SK-N-MC (cell line): Measurements from ENCODE around the gene IL31.
A peak's percentile ranks its signal among the peaks of the same experiment; 100 is the strongest.
"Not testable (repeated sequence)": the region's sequence is repeated elsewhere in the genome, so short reads cannot be mapped to it uniquely, and the experiment has no call there.

Experiments
- DNase-seq: peaks from one replicate; pipeline ENCODE4 v3.0.0-alpha.2; 2011; ENCODE audit warnings: low read depth, low spot score
- H3K27ac ChIP-seq: fragments of 200-600 bp; sonication (generic); 2 replicates; pipeline ENCODE4 v1.5.1; 2016; ENCODE audit warnings: mixed run types
- H3K36me3 ChIP-seq: fragments of 200-600 bp; sonication (generic); 2 replicates; pipeline ENCODE4 v1.6.1; 2017; ENCODE audit warnings: antibody characterized with exemption, low read length, mixed read lengths; ENCODE audit not compliant: insufficient read depth
- H3K4me3 ChIP-seq: fragments of 200-600 bp; sonication (generic); 2 replicates; pipeline ENCODE4 v1.5.1; 2016
- H3K9ac ChIP-seq: fragments of 200-600 bp; sonication (generic); 2 replicates; pipeline ENCODE4 v1.8.0; 2017; ENCODE audit warnings: mixed run types, mixed read lengths; ENCODE audit not compliant: insufficient read length
- H3K9me3 ChIP-seq: fragments of 200-600 bp; sonication (generic); 2 replicates; pipeline ENCODE4 v1.6.1; 2017; ENCODE audit warnings: low read depth, mild to moderate bottlenecking, antibody characterized with exemption, low read length, moderate library complexity, mixed read lengths
- EZH2 ChIP-seq: fragments of 200-600 bp; sonication (generic); IDR thresholded peaks from one replicate; pipeline ENCODE4 v1.6.1; 2017; ENCODE audit warnings: antibody characterized with exemption
- FOXP2 ChIP-seq: optimal IDR thresholded peaks from 2 replicates; pipeline ENCODE3; 2011; ENCODE audit warnings: mild to moderate bottlenecking, moderate library complexity; ENCODE audit not compliant: insufficient read depth; ENCODE audit errors: extremely low read length, control extremely low read depth
- POLR2AphosphoS5 ChIP-seq: IDR thresholded peaks from 2 replicates; pipeline ENCODE4 v1.6.1; 2012; ENCODE audit warnings: mild to moderate bottlenecking, low read depth, low read length, borderline replicate concordance

IL31 gene

GRCh38 chr12:122205053-122205925 is 31.3 kb upstream of the IL31 start:
- no peak overlapping the region for H3K9ac ChIP-seq
- no peak for TF ChIP-seq FOXP2
- TF ChIP-seq POLR2AphosphoS5: 0 out of 2 replicates have a peak, but pooled peaks have one; percentile 3
- peaks cover 29% of the 10 kb centered on the region; the same call in 1 of the 2 replicates for H3K36me3 ChIP-seq
- H3K4me3 ChIP-seq: no peak overlapping the region
- no peak overlapping the region for H3K27ac ChIP-seq
- DNase-seq: no peak
- H3K9me3 ChIP-seq: no peaks in the 10 kb centered on the region

- TF ChIP-seq EZH2: no peak
- no peak for TF ChIP-seq POLR2AphosphoS5
- TF ChIP-seq FOXP2: no peak
- Histone ChIP-seq H3K9me3 (no peaks in the 10 kb centered on the region), H3K4me3 (peak overlapping the region; percentile 82), H3K9ac (no peak overlapping the region), H3K36me3 (peaks cover 21% of the 10 kb centered on the region; the same call in 1 of the 2 replicates), H3K27ac (no peak overlapping the region)
- DNase-seq: no peak
Observed at GRCh38 chr12:122204167-122205052, 30.4 kb upstream of the IL31 start.

- H3K9me3 ChIP-seq: no peaks in the 10 kb centered on the region
- peaks cover 18% of the 10 kb centered on the region; the same call in 1 of the 2 replicates for H3K36me3 ChIP-seq
- 0 out of 2 replicates have a peak within 1 kb of the TSS, but pooled peaks have one; percentile 0 for H3K27ac ChIP-seq
- no peak for DNase-seq
- TF ChIP-seq POLR2AphosphoS5: peak; percentile 58; the same call in 1 of the 2 replicates
- no peak for TF ChIP-seq EZH2
- no peak within 1 kb of the TSS for H3K9ac ChIP-seq
- H3K4me3 ChIP-seq: peak within 1 kb of the TSS; percentile 82
Observed at GRCh38 chr12:122203301-122204166, 29.5 kb upstream of the IL31 start, which contains the start of gene B3GNT4. B3GNT4 (plus strand) TSS chr12:122203709; CDS start chr12:122204619, 910 bp downstream.

GRCh38 chr12:122202811-122203210 is 28.8 kb upstream of the IL31 start:
- H3K9ac ChIP-seq, H3K9me3 ChIP-seq, DNase-seq: not testable (repeated sequence)
- Histone ChIP-seq H3K4me3 (peak overlapping the region; percentile 82), H3K36me3 (peaks cover 11% of the 10 kb centered on the region; the same call in 1 of the 2 replicates), H3K27ac (0 out of 2 replicates have a peak overlapping the region, but pooled peaks have one; percentile 0)

- DNase-seq: no peak
- no peak overlapping the region for H3K9ac ChIP-seq
- no peaks in the 10 kb centered on the region for H3K9me3 ChIP-seq
- no peak overlapping the region; the same call in 1 of the 2 replicates for H3K27ac ChIP-seq
- TF ChIP-seq FOXP2: no peak
- no peak for TF ChIP-seq POLR2AphosphoS5
- no peak for TF ChIP-seq EZH2
- peaks cover 3% of the 10 kb centered on the region; the same call in 1 of the 2 replicates for H3K36me3 ChIP-seq
- no peak overlapping the region for H3K4me3 ChIP-seq
Observed at GRCh38 chr12:122202017-122202416, 28.0 kb upstream of the IL31 start.

- TF ChIP-seq EZH2 (no peak), POLR2AphosphoS5 (no peak), FOXP2 (no peak)
- H3K27ac ChIP-seq: no peak overlapping the region
- H3K9ac ChIP-seq: no peak overlapping the region
- H3K36me3 ChIP-seq: no peaks in the 10 kb centered on the region
- no peak for DNase-seq
- H3K4me3 ChIP-seq: no peak overlapping the region
- no peaks in the 10 kb centered on the region for H3K9me3 ChIP-seq
Observed at GRCh38 chr12:122201381-122201780, 27.4 kb upstream of the IL31 start.

- no peak for TF ChIP-seq POLR2AphosphoS5
- no peak overlapping the region for H3K9ac ChIP-seq
- no peak overlapping the region for H3K4me3 ChIP-seq
- no peaks in the 10 kb centered on the region for H3K9me3 ChIP-seq
- no peaks in the 10 kb centered on the region for H3K36me3 ChIP-seq
- H3K27ac ChIP-seq: no peak overlapping the region
- no peak for DNase-seq
Observed at GRCh38 chr12:122200541-122201175, 26.6 kb upstream of the IL31 start.
